HepG2 (cell line): ENCODE data around the gene ANKRD55. TPM values are rescaled to one million over a fixed set of nuclear protein-coding genes. Genes with fewer than 3 reads are reported as not detected.

ENCODE experiments used
- ATAC-seq: fragments of 200-7000 bp; cut with Tn5 transposase; 3 replicates; pipeline ENCODE4 v1.9.1; 2020; ENCODE audit warnings: mild to moderate bottlenecking, moderate library complexity
- BruUV-seq: library from RNA; stranded (reverse); fragments of 400-500 nt; replicated peaks from 2 replicates; lab custom pipeline; 2021; lab: Mats Ljungman, UMichigan
- CTCF ChIA-PET: fragments of 300-600 bp; formaldehyde crosslinking; extraction: SDS; loops from one replicate; lab custom pipeline; 2021; ENCODE audit warnings: low total read pairs, inconsistent platforms, low intra/inter-chr PET ratio; lab: Yijun Ruan, JAX
- POLR2A ChIA-PET: fragments of 350-600 bp; sonication (Branson Sonifier 250); formaldehyde crosslinking; loops from one replicate; lab custom pipeline; 2020; ENCODE audit warnings: antibody characterized with exemption, inconsistent platforms; lab: Yijun Ruan, JAX
- DNase-seq: peaks from one replicate; pipeline ENCODE4 v3.0.0-alpha.2; 2015; ENCODE audit warnings: low spot score
- FAIRE-seq: peaks from 3 replicates; lab custom pipeline; 2011; peaks lifted over from hg19 to GRCh38; lab: Jason Lieb, UNC
- H2AFZ ChIP-seq: one replicate; pipeline ENCODE4 v1.6.1; 2011; ENCODE audit warnings: low read length, inconsistent platforms
- H3K27ac ChIP-seq: fragments of 300-600 bp; 3 replicates; pipeline ENCODE4 v1.8.0; 2011; ENCODE audit warnings: mixed run types, mild to moderate bottlenecking, mixed read lengths, low read length, inconsistent platforms; ENCODE audit not compliant: insufficient read depth; ENCODE audit errors: extremely low read length
- H3K27me3 ChIP-seq, 2 experiments: fragments of 200-600 bp in 1 of 2; 2 replicates in 1 of 2; 3 replicates in 1 of 2; pipeline versions ENCODE4 v1.6.0 to v1.8.0; 2011; ENCODE audit warnings: low read length in 2 of 2, mild to moderate bottlenecking in 2 of 2, moderate library complexity in 2 of 2, inconsistent platforms in 1 of 2; ENCODE audit not compliant: insufficient read depth in 2 of 2, control insufficient read depth in 1 of 2
- H3K36me3 ChIP-seq, 2 experiments: fragments of 200-600 bp in 1 of 2; replicated peaks in 1 of 2; 2 replicates in 1 of 2; 3 replicates in 1 of 2; pipeline versions ENCODE4 v1.5.1 to v1.8.0; 2011; ENCODE audit warnings: low read length in 2 of 2, inconsistent platforms in 1 of 2; ENCODE audit not compliant: insufficient read depth in 2 of 2, control insufficient read depth in 1 of 2
- H3K4me1 ChIP-seq: 2 replicates; pipeline ENCODE4 v1.5.1; 2012; ENCODE audit warnings: low read length, inconsistent platforms; ENCODE audit not compliant: insufficient read depth
- H3K4me2 ChIP-seq: 2 replicates; pipeline ENCODE4 v1.6.0; 2011; ENCODE audit warnings: low read depth, low read length, inconsistent platforms
- H3K4me3 ChIP-seq, 3 experiments: fragments of 200-600 bp in 1 of 3; sonication (generic), shearing (Covaris generic) in 1 of 3; replicated peaks in 1 of 3; 2 replicates each; pipeline ENCODE4 v1.5.1; 2011 to 2016; ENCODE audit warnings: low read length in 3 of 3, inconsistent platforms in 2 of 3, low read depth in 2 of 3, mild to moderate bottlenecking in 2 of 3, control low read depth in 1 of 3, mixed read lengths in 1 of 3; ENCODE audit not compliant: insufficient read depth in 1 of 3
- H3K79me2 ChIP-seq: one replicate; pipeline ENCODE4 v1.6.1; 2011; ENCODE audit warnings: low read length, inconsistent platforms; ENCODE audit not compliant: insufficient read depth
- H3K9ac ChIP-seq: 2 replicates; pipeline ENCODE4 v1.6.0; 2011; ENCODE audit warnings: mild to moderate bottlenecking, low read depth, low read length, inconsistent platforms; ENCODE audit not compliant: insufficient read depth
- H3K9me3 ChIP-seq: 2 replicates; pipeline ENCODE4 v1.5.1; 2012; ENCODE audit warnings: mild to moderate bottlenecking, low read length
- H4K20me1 ChIP-seq: 2 replicates; pipeline ENCODE4 v1.6.0; 2011; ENCODE audit warnings: inconsistent platforms, mild to moderate bottlenecking, low read length, moderate library complexity; ENCODE audit not compliant: insufficient read depth
- FOSL1 ChIP-seq: sonication (generic); formaldehyde crosslinking; IDR thresholded peaks from 2 replicates; pipeline ENCODE4 v1.9.0; 2021; ENCODE audit warnings: missing genetic modification reagents, borderline replicate concordance
- HNRNPK ChIP-seq: fragments of 200-400 bp; formaldehyde crosslinking; IDR thresholded peaks from 2 replicates; pipeline ENCODE4 v1.6.1; 2018; ENCODE audit warnings: low read length, low read depth, moderate library complexity, mild to moderate bottlenecking; ENCODE audit not compliant: poor library complexity, severe bottlenecking
- NCOA2 ChIP-seq: sonication (generic); formaldehyde crosslinking; IDR thresholded peaks from 2 replicates; pipeline ENCODE4 v1.8.0; 2022; ENCODE audit warnings: inconsistent platforms
- RXRB ChIP-seq: IDR thresholded peaks from 2 replicates; pipeline ENCODE4 v1.6.1; 2016; ENCODE audit warnings: borderline replicate concordance, missing genetic modification reagents, missing compliant biosample characterization
- TEAD3 ChIP-seq: optimal IDR thresholded peaks from 2 replicates; pipeline ENCODE3; 2016; ENCODE audit warnings: borderline replicate concordance
- ZFP1 ChIP-seq: IDR thresholded peaks from 2 replicates; pipeline ENCODE4 v1.6.1; 2016
- ZNF674 ChIP-seq: sonication (generic); formaldehyde crosslinking; IDR thresholded peaks from 2 replicates; pipeline ENCODE4 v1.5.0; 2020; ENCODE audit warnings: low read depth, mild to moderate bottlenecking, missing genetic modification reagents
- WGBS: methylation state at CpG from one replicate; pipeline ENCODE4 v1.1.6; 2017; ENCODE audit warnings: low lambda C conversion rate; 5-methylcytosine and 5-hydroxymethylcytosine counted together
- in situ Hi-C: cut with HindIII; loops from 2 replicates; pipeline ENCODE4 v1.10.0; 2017; ENCODE audit warnings: low pct_unique_long_range_greater_than_20kb; ENCODE audit not compliant: extremely low pct_ligation_motif_present
- intact Hi-C: fragments of 100-400 bp; cut with micrococcal nuclease; formaldehyde crosslinking; loops from one replicate; pipeline ENCODE4 v1.10.0; 2022; ENCODE audit not compliant: unreplicated experiment
- polyA plus RNA-seq, 8 experiments: library from polyadenylated mRNA; depleted of rRNA in 3 of 8; stranded (reverse) in 7 of 8; unstranded in 1 of 8; fragments of >200 nt; fragmentation: Illumina TruSeq in 4 of 8; extraction: Trizol in 4 of 8; gene quantifications; 2 replicates each; pipeline versions ENCODE4 v1.2.1 to v1.2.3, GENCODE V29; 2011 to 2016; ENCODE audit warnings: low read depth in 4 of 8, missing spikeins in 1 of 8, mixed read lengths in 1 of 8; ENCODE audit not compliant: insufficient read depth in 1 of 8
- total RNA-seq, 5 experiments: library from RNA; depleted of rRNA; stranded (reverse); fragments of >200 nt; fragmentation: Illumina TruSeq; extraction: Trizol; gene quantifications; 2 replicates each; pipeline ENCODE4 v1.2.3, GENCODE V29; 2016; ENCODE audit warnings: low read depth in 1 of 5
- TF ChIP-seq, protein P1 (sequence below): sonication (generic); formaldehyde crosslinking; IDR thresholded peaks from 2 replicates; pipeline ENCODE4 v1.4.0; 2020; ENCODE audit warnings: missing genetic modification reagents
- TF ChIP-seq, protein P2 (sequence below): sonication (generic); formaldehyde crosslinking; IDR thresholded peaks from 2 replicates; pipeline ENCODE4 v1.5.0; 2020; ENCODE audit warnings: mild to moderate bottlenecking, missing genetic modification reagents, borderline replicate concordance

ANKRD55 gene
- total and polyA plus RNA-seq, 2 of the 13 experiments (the other 11 are each of a cell fraction or from before 2014, with no cell fraction given), result 0.11 to 0.28 TPM

DNA sequence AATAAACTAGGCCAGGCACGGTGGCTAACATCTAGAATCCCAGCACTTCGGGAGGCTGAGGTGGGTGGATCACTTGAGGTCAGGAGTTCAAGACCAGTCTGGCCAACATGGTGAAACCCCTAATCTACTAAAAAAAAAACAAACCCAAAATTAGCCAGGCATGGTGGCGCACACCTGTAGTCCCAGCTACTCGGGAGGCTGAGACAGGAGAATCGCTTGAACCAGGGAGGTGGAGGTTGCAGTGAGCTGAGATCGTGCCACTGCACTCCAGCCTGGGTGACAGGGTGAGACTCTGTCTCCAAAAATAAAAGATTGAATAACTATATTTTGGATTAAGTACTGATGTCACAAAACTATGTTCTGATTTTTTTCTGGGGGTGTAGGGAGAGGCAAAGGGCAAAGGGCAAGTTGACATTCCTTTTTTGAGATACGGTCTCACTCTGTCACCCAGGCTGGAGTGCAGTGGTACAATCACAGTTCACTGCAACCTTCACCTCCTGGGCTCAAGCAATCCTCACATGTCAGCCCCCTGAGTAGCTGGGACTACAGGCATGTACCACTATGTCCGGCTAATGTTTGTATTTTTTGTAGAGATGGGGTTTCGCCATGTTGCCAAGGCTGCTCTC lies 110.7 kb downstream of the ANKRD55 start (continued):
- 0 out of 2 replicates have a peak, but pooled peaks have one; percentile 10 for TF ChIP-seq RXRB (CRISPR knock-in tag)
- peak; percentile 62 for TF ChIP-seq TEAD3
- peak; percentile 45; the same call in 1 of the 2 replicates for TF ChIP-seq NCOA2

DNA sequence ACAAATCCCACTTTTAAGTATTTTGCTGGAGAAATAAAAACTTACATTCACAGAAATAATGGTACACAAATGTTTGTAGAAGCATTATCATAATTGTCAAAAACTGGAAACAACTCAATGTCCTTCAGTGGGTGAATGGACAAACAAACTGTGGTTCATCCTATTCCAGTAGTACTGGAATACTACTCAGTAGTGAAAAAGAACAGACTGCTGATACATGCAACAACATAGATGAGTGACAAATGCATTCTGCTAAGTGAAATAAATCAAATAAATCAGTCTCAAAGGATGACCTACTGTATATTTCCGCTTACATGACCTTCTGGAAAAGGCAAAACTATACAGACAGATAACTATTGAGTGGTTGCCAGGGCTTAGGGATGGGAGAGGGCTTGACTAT lies 114.1 kb downstream of the ANKRD55 start:
- Histone ChIP-seq H3K36me3 (no peaks in the 10 kb centered on the region), H2AFZ (no peak overlapping the region), H3K9ac (no peak overlapping the region), H4K20me1 (no peaks in the 10 kb centered on the region), H3K4me2 (no peak overlapping the region), H3K27me3 (no peaks in the 10 kb centered on the region), H3K27ac (no peak overlapping the region), H3K79me2 (no peaks in the 10 kb centered on the region), H3K9me3 (no peaks in the 10 kb centered on the region), H3K4me1 (peaks cover 60% of the 10 kb centered on the region), H3K4me3 (no peak overlapping the region)
- in situ Hi-C loops (no loop called here), intact Hi-C loops (no loop called here)
- FAIRE-seq (no peak), ATAC-seq (no peak), DNase-seq (no peak)
- ChIA-PET CTCF (no interaction called here), POLR2A (no interaction called here)
- WGBS, result 89% methylated on average over 1 of the region's 1 CpG
- no TSS peak for BruUV-seq
- no peak for TF ChIP-seq HNRNPK
- TF ChIP-seq FOSL1 (CRISPR knock-in tag), result no peak
- TF ChIP-seq ZNF674, result no peak
- no peak for TF ChIP-seq ZFP1 (CRISPR knock-in tag)
- TF ChIP-seq, protein P1, sequence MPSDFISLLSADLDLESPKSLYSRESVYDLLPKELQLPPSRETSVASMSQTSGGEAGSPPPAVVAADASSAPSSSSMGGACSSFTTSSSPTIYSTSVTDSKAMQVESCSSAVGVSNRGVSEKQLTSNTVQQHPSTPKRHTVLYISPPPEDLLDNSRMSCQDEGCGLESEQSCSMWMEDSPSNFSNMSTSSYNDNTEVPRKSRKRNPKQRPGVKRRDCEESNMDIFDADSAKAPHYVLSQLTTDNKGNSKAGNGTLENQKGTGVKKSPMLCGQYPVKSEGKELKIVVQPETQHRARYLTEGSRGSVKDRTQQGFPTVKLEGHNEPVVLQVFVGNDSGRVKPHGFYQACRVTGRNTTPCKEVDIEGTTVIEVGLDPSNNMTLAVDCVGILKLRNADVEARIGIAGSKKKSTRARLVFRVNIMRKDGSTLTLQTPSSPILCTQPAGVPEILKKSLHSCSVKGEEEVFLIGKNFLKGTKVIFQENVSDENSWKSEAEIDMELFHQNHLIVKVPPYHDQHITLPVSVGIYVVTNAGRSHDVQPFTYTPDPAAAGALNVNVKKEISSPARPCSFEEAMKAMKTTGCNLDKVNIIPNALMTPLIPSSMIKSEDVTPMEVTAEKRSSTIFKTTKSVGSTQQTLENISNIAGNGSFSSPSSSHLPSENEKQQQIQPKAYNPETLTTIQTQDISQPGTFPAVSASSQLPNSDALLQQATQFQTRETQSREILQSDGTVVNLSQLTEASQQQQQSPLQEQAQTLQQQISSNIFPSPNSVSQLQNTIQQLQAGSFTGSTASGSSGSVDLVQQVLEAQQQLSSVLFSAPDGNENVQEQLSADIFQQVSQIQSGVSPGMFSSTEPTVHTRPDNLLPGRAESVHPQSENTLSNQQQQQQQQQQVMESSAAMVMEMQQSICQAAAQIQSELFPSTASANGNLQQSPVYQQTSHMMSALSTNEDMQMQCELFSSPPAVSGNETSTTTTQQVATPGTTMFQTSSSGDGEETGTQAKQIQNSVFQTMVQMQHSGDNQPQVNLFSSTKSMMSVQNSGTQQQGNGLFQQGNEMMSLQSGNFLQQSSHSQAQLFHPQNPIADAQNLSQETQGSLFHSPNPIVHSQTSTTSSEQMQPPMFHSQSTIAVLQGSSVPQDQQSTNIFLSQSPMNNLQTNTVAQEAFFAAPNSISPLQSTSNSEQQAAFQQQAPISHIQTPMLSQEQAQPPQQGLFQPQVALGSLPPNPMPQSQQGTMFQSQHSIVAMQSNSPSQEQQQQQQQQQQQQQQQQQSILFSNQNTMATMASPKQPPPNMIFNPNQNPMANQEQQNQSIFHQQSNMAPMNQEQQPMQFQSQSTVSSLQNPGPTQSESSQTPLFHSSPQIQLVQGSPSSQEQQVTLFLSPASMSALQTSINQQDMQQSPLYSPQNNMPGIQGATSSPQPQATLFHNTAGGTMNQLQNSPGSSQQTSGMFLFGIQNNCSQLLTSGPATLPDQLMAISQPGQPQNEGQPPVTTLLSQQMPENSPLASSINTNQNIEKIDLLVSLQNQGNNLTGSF, result no peak
- TF ChIP-seq, protein P2, sequence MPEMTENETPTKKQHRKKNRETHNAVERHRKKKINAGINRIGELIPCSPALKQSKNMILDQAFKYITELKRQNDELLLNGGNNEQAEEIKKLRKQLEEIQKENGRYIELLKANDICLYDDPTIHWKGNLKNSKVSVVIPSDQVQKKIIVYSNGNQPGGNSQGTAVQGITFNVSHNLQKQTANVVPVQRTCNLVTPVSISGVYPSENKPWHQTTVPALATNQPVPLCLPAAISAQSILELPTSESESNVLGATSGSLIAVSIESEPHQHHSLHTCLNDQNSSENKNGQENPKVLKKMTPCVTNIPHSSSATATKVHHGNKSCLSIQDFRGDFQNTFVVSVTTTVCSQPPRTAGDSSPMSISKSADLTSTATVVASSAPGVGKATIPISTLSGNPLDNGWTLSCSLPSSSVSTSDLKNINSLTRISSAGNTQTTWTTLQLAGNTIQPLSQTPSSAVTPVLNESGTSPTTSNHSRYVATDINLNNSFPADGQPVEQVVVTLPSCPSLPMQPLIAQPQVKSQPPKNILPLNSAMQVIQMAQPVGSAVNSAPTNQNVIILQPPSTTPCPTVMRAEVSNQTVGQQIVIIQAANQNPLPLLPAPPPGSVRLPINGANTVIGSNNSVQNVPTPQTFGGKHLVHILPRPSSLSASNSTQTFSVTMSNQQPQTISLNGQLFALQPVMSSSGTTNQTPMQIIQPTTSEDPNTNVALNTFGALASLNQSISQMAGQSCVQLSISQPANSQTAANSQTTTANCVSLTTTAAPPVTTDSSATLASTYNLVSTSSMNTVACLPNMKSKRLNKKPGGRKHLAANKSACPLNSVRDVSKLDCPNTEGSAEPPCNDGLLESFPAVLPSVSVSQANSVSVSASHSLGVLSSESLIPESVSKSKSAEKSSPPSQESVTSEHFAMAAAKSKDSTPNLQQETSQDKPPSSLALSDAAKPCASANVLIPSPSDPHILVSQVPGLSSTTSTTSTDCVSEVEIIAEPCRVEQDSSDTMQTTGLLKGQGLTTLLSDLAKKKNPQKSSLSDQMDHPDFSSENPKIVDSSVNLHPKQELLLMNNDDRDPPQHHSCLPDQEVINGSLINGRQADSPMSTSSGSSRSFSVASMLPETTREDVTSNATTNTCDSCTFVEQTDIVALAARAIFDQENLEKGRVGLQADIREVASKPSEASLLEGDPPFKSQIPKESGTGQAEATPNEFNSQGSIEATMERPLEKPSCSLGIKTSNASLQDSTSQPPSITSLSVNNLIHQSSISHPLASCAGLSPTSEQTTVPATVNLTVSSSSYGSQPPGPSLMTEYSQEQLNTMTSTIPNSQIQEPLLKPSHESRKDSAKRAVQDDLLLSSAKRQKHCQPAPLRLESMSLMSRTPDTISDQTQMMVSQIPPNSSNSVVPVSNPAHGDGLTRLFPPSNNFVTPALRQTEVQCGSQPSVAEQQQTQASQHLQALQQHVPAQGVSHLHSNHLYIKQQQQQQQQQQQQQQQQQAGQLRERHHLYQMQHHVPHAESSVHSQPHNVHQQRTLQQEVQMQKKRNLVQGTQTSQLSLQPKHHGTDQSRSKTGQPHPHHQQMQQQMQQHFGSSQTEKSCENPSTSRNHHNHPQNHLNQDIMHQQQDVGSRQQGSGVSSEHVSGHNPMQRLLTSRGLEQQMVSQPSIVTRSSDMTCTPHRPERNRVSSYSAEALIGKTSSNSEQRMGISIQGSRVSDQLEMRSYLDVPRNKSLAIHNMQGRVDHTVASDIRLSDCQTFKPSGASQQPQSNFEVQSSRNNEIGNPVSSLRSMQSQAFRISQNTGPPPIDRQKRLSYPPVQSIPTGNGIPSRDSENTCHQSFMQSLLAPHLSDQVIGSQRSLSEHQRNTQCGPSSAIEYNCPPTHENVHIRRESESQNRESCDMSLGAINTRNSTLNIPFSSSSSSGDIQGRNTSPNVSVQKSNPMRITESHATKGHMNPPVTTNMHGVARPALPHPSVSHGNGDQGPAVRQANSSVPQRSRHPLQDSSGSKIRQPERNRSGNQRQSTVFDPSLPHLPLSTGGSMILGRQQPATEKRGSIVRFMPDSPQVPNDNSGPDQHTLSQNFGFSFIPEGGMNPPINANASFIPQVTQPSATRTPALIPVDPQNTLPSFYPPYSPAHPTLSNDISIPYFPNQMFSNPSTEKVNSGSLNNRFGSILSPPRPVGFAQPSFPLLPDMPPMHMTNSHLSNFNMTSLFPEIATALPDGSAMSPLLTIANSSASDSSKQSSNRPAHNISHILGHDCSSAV, result no peak
